HG03442 (cell line): Measurements from ENCODE around the gene AMY2A.
"Not testable (repeated sequence)": the region's sequence is repeated elsewhere in the genome, so short reads cannot be mapped to it uniquely, and the experiment has no call there.

ENCODE experiments used
- ATAC-seq: cut with Tn5 transposase; IDR thresholded peaks from one replicate; pipeline ENCODE4 v1.9.1; 2021; ENCODE audit warnings: mild to moderate bottlenecking, moderate library complexity; ENCODE audit not compliant: unreplicated experiment

The AMY2A gene

GRCh38 chr1:103616994-103617477 lies at the start of gene AMY2A:
AMY2A (plus strand) TSS chr1:103617427; CDS start chr1:103617441, 14 bp downstream.
- not testable (repeated sequence) for ATAC-seq

- ATAC-seq = no peak
Measured at GRCh38 chr1:103569493-103569892, 47.7 kb upstream of the AMY2A start.

GRCh38 chr1:103571289-103571688 lies 45.9 kb upstream of the AMY2A start, which contains the start of gene AMY2B:
AMY2B (plus strand) TSS chr1:103571589; CDS start chr1:103571603, 14 bp downstream.
- ATAC-seq = not testable (repeated sequence)

GRCh38 chr1:103576065-103576464 lies 41.2 kb upstream of the AMY2A start:
- ATAC-seq = peak; percentile 53

- ATAC-seq = not testable (repeated sequence)
Measured at GRCh38 chr1:103576784-103577183, 40.4 kb upstream of the AMY2A start.

GRCh38 chr1:103582464-103582863 lies 34.8 kb upstream of the AMY2A start:
- no peak for ATAC-seq

- no peak for ATAC-seq
Measured at GRCh38 chr1:103583887-103584286, 33.3 kb upstream of the AMY2A start.

- no peak for ATAC-seq
Measured at GRCh38 chr1:103584537-103584936, 32.7 kb upstream of the AMY2A start.

- not testable (repeated sequence) for ATAC-seq
Measured at GRCh38 chr1:103602740-103603139, 14.5 kb upstream of the AMY2A start.

GRCh38 chr1:103616362-103616761 lies 865 bp upstream of the AMY2A start:
- no peak for ATAC-seq

- not testable (repeated sequence) for ATAC-seq
Measured at GRCh38 chr1:103627436-103627835, 10.2 kb downstream of the AMY2A start.

- ATAC-seq = not testable (repeated sequence)
Measured at GRCh38 chr1:103641194-103641593, 24.0 kb downstream of the AMY2A start.

GRCh38 chr1:103643908-103644307 lies 26.7 kb downstream of the AMY2A start:
- not testable (repeated sequence) for ATAC-seq

GRCh38 chr1:103650305-103650704 lies 33.1 kb downstream of the AMY2A start:
- ATAC-seq = not testable (repeated sequence)

- not testable (repeated sequence) for ATAC-seq
Measured at GRCh38 chr1:103650889-103651288, 33.7 kb downstream of the AMY2A start.

GRCh38 chr1:103654133-103654532 lies 36.9 kb downstream of the AMY2A start:
- ATAC-seq = not testable (repeated sequence)

- ATAC-seq = not testable (repeated sequence)
Measured at GRCh38 chr1:103655460-103655859, 38.2 kb downstream of the AMY2A start, which contains the start of gene AMY1A. AMY1A (plus strand) TSS chr1:103655760; CDS start chr1:103656331, 571 bp downstream.
